Right renal cortex interstitium (tissue), 3 donors: ENCODE results near the gene NLN. TPM values are rescaled to one million over a fixed set of nuclear protein-coding genes. Genes with fewer than 3 reads are reported as not detected.
"Not testable (repeated sequence)": the region's sequence is repeated elsewhere in the genome, so short reads cannot be mapped to it uniquely, and the experiment has no call there.

ENCODE experiments used
- DNase-seq, 3 donors: peaks; one replicate each; pipeline ENCODE4 v3.0.0-alpha.2; 2013; ENCODE audit warnings: low read depth in 3 of 3, low spot score in 2 of 3
- polyA plus RNA-seq, 3 donors: library from polyadenylated mRNA; unstranded; fragments of 120-200 nt; gene quantifications; one replicate each; pipeline ENCODE4 v1.2.1, GENCODE V29; 2013; ENCODE audit not compliant: insufficient read length in 3 of 3

Gene NLN
- polyA plus RNA-seq, 3 donors = 35.1 to 41.3 (median 40.3) TPM

DNA sequence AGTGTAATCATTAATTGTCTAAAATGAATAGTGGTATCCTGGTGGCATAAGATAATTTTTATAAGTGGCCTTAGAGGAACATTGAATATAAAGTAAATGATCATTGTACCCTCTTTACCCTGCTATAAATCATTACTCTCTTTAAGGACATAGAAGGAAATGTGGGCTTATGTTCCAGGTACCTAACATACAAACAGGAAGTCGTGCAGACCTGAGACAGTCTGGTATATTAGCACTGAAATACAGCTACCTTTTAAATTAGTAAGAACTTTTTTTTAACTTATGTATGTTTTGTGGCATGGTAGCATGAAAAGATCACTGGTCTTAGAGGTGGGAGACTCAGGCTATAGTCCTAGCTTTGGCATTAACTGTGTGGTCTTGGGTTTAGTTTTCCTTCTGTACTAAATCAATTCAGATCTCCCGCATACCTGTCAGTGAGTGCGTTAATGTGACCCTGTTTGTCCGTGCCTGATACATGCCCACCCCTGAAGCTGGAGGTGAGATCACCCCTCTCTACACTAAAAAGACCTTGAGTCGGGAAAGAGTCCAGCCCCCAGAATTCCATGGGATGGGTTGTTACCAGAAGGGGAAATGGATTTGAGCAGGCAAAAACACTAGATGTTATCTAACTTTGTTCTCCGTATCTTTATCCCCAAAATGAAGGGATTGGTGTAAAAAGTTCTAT lies 145.0 kb downstream of the NLN start:
- DNase-seq = no peak

DNA sequence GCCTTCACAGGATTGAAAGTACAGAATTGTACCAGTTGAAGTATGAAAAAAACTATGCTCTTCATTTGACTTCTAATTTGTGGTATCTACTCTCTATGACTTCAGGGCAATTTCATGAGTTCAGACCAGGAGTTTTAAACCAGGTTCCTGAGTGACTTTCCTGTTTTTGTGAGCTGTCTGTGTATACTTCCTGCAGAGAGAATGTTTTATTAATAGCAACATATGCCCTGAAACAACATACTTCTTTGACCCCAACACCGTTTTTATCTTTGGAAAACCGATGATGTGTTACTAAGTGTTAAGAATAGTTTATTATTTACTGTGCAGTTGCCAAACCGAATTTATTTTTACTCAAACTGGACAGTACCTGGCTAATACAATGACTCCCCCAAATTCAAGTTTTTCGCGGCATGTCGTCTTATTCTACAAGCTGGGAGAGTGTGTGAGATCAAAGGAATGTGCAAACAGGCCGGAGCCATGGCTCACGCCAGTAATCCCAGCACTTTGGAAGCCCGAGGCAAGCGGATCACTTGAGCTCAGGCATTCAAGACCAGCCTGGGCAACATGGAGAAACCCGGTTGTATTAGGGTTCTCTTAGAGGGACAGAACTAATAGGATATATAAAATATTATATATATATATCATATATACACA lies 145.7 kb downstream of the NLN start:
- DNase-seq = peak in 1 of 3 donors; percentile 4

DNA sequence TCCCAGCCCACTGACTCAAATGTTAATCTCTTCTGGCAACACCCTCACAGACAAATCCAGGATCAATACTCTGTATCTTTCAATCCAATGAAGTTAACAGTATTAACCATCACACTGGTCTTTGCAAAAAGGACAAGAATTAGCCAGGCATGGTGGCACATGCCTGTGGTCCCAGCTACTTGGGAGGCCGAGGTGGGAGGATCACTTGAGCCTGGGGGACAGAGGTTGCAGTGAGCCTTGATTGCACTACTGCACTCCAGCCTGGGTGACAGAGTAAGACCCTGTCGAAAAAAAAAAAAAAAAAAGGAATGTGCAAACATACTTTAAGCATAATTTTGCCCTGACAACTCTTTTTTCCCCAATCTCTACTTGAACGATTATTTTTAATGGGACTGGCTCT lies 146.5 kb downstream of the NLN start:
- no peak for DNase-seq

DNA sequence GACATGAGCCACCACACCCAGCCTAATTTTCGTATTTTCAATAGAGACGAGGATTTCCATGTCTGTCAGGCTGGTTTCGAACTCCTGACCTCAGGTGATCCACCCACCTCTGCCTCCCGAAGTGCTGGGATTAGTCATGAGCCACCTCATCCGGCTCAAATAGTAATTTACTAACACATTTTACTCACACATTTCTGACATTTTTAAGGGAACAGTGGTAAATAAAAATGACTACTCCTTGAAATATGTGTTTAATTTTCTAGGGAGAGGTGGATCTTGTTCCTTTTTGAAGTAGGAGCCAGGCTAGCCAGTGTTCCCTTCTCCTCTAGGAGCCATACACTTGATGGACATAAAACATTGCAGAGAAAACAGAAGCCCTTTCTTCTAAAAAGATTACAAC lies 149.2 kb downstream of the NLN start:
- DNase-seq = no peak

DNA sequence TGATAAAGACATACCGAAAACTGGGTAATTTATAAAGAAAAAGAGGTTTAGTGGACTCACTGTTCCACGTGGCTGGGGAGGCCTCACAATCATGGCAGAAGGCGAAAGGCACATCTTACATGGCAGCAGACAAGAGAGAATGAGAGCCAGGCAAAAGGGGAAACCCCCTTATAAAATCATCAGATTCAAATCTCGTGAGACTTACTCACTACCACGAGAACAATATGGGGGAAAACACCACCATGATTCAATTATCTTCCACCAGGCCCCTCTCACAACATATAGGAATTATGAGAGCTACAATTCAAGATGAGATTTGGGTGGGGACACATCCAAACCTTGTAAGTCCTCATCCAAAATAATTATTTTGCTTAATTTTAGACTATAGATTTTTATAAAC lies 149.8 kb downstream of the NLN start:
- DNase-seq = not testable (repeated sequence)

DNA sequence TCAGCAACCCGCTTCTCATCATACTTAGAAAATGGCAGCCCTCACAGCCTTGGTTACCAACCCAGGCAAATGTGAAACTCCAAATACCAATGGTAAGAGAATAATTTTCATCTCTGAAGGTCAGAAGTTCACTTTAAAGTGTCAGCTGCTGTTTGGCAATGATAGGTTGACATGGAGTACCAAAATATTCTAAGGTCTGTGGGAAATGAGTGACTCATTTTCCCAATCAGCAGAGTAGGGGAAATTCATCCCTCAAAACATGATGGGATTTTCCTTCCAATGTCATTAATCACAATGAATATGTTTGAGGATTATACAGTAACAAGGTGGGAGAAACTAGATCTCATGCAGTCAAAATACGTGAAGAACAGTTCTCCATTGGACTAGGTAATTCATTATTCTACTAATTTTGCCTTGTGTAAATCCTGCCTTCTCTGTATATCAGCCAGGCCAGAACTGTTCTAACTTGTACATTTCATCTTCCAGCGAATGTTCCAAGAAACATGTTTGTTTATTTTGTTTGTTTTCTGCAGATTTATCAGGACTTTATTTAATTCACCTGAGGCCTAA lies 151.3 kb downstream of the NLN start:
- DNase-seq = no peak

DNA sequence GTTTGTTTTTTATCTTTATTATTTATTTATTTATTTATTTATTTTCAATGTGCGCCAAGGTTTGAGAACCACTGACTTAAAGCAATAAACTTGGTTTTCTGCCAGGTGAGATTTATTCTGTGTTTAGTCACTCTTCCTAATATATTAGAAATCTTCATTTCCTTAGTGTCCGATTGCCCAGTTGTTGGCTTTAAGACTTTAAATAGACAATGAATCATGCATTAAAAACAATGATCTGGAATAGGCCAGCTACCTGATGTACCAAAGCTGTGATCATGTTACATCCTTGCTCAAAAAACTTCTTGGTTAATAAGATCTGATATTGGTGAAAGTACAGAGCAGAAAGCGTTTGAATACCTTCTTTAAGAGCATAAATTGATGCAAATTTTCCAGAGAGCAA lies 152.2 kb downstream of the NLN start:
- no peak for DNase-seq

DNA sequence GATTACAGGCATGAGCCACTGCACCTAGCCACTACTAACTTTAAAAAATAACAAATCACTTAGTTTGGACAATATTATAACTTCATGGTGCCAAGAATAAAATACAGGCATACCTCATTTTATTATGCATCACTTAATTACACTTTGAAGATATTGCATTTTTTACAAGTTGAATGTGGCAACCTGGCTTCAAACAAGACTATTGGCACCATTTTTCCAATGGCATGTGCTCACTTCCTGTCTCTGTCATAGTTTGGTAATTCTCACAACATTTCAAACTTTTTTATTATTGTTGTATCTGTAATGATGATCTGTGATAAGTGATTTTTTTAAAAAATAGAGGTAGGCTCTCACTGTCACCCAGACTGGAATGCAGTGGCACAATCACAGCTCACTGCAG lies 154.5 kb downstream of the NLN start:
- no peak for DNase-seq

DNA sequence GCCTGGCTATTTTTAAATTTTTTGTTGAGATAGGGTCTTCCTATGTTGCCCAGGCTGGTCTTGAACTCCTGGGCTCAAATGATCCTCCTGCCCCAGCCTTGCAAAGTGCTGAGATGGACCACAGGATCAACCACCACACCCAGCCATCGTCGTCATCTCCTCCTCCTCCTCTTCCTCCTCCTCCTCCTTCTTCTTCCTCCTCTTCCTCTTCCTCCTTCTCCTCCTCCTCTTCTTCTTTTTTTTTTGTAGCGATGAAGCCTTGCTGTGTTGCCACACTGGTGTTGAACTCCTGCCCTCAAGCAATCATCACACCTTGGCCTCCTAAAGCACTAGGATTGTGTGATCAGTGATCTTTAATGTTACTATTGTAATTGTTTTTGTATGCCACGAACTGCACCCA lies 155.0 kb downstream of the NLN start:
- DNase-seq = no peak

Other genes starting within 250 kb of the NLN start
- 1 to 10 TPM; 1.3 to 2.1 (median 2.0) TPM for gene ADAMTS6, start 240.3 kb upstream of the NLN start, polyA plus RNA-seq
- 10 to 100 TPM; 29.0 to 32.6 (median 31.4) TPM for gene CENPK, start 159.0 kb upstream of the NLN start, polyA plus RNA-seq
- gene PPWD1, start 158.9 kb upstream of the NLN start, polyA plus RNA-seq = 10 to 100 TPM; 69.9 to 75.4 (median 73.0) TPM
- 10 to 100 TPM; 26.1 to 29.6 (median 29.0) TPM for gene TRIM23, start 97.9 kb upstream of the NLN start, polyA plus RNA-seq
- 1 to 10 TPM; 4.8 to 5.3 (median 5.1) TPM for gene SHLD3, start 97.2 kb upstream of the NLN start, polyA plus RNA-seq
- 10 to 100 TPM; 34.0 to 38.0 (median 35.6) TPM for gene TRAPPC13, start 97.2 kb upstream of the NLN start, polyA plus RNA-seq
- 10 to 100 TPM in 1 of 3 donors, 1 to 10 TPM in 2; 8.6 to 10.5 (median 9.3) TPM for gene SGTB, start 96 bp upstream of the NLN start, polyA plus RNA-seq
- gene ERBIN, start 204.4 kb downstream of the NLN start, polyA plus RNA-seq = 100 to 1,000 TPM; 106 to 116 (median 115) TPM